Breast epithelium (tissue), 3 donors: ENCODE data around the gene RRAGD.
A peak's percentile ranks its signal among the peaks of the same experiment; 100 is the strongest.

Source experiments
- CTCF ChIP-seq, 3 donors: fragments of 450-650 bp; IDR thresholded peaks; one replicate each; pipeline ENCODE4 v1.5.1; 2016 to 2017; ENCODE audit warnings: antibody characterized with exemption in 3 of 3, mild to moderate bottlenecking in 3 of 3, moderate library complexity in 3 of 3
- POLR2AphosphoS5 ChIP-seq, 3 donors: sonication (generic); formaldehyde crosslinking; IDR thresholded peaks; one replicate each; pipeline ENCODE4 v1.6.1; 2017; ENCODE audit warnings: antibody characterized with exemption in 3 of 3

- TF ChIP-seq CTCF (IDR thresholded peaks at IDR 0.05) (no peak), POLR2AphosphoS5 (IDR thresholded peaks at IDR 0.05) (peak in 1 of 3 donors; percentile 49)
Measured at GRCh38 chr6:89412071-89413005, at the start of gene RRAGD.
